Endometrial microvascular endothelial cells (primary cell): ENCODE data around the gene RCOR2. TPM values are rescaled to one million over a fixed set of nuclear protein-coding genes. Genes with fewer than 3 reads are reported as not detected.

ENCODE experiments used
- in situ Hi-C: cut with HindIII; loops from 2 replicates; pipeline ENCODE4 v1.10.0; 2017; ENCODE audit warnings: low sequenced_read_pairs, low pct_unique_long_range_greater_than_20kb; ENCODE audit errors: inconsistent ontology term
- total RNA-seq: library from RNA; depleted of rRNA; stranded (reverse); fragments of >200 nt; gene quantifications from one replicate; pipeline ENCODE4 v1.2.3, GENCODE V29; 2015; ENCODE audit errors: inconsistent ontology term

Gene RCOR2
- total RNA-seq, 1 donor from 2014 or later = not detected

DNA sequence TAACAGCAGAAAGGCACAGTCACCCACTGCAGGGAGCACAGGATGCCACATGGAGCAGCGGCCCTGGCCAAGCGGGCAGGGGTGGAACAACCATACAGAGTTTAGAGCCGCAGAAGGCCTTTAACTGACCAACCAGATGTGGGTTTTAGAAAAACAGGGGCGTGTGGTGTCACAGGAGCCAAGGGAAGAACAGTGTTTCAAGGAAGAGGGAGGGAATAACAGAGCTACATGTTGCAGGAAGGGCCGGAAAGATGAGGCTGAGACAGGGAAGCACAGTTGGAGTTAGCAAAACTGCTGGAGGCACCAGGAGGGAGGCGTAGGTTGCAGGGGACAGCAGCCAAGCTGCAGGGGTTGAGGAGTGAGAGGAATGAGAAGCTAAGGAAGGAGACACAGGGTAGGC, 14.1 kb upstream of the RCOR2 start:
- in situ Hi-C loops = no loop called here

DNA sequence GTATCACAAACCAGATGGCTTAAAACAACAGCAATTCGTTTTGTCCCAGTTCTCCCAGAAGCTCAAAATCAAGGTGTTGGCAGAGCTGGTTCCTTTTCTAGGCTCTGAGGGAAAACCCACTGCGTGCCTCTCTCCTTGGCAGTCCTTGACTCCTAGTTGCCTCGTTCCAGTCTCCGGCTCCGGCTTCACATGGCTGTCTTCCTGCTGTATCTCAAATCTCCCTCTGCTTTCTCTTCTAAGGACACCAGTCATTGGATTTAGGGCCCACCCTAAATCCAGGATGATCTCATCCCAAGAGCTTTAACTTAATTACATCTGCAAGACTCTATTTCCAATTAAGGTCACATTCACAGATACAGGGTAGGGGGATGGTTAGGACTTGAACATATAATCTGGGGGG, 12.7 kb upstream of the RCOR2 start:
- in situ Hi-C loops = no loop called here

DNA sequence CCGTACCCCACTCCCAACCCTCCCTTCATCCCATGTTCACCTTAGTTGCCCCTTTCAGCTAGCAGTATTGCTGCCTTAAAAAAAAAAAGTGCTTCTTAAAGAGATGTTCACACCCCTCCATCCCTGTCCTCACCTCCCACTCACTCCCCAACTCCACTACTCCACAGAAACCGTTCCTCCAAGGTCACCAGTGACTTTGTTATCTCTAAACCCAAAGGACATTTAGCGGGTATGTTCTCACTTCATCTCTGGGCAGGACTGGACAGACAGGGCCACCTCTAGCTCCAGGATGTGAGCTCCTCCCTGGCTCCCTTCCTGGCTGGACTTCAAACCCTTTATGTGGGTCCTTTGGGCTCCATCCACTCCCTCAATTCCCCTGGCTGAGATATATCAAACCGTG, 6.4 kb upstream of the RCOR2 start:
- in situ Hi-C loops = no loop called here

DNA sequence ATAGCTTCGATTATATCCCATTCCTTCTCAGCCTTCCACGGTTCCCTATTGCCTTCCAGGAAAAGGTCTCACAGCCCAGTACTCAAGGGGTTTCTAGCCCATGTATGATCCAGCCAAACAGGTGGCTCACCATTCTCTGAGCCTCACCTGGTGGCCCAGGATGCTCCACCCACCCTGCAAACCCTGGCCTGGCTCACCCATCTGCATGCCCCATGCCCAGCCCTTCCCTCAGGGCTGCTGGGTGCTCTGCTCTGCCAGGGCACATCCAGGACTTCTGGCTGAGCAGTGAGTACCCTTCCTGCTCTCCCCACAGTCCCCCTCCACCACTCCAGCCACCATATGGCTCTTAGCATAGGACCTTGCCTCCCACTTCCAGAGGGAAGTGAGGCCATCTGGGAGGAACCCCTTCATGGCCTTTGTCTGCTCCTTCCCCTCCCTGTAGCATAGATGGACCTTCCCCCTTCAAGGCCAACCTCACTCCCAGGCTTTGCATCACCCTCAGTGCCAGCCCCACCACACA, 5.8 kb upstream of the RCOR2 start:
- in situ Hi-C loops = no loop called here

DNA sequence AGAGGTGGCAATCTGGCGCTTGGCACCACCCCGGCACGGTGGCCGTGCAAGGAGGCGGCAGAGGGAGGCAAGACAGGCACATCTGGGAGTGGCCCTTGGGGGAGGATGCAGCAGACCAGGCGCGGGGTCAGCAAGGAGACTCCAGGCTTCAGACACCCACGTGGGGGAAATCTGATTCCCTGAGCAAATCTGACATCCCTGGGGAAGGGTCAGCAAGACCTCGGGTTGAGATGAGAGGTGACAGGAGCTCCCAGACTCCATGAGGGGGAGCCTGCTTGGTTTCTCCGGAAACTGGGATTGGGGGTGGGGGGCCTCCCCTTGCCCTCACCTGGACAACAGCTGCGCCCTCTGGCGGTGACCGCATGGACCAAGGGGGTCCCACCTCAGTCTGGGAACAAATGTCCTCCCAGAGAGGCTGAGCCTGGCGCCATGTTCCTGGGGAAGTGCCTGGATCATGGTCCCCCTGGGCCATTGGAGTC, 4.0 kb upstream of the RCOR2 start:
- in situ Hi-C loops = no loop called here

DNA sequence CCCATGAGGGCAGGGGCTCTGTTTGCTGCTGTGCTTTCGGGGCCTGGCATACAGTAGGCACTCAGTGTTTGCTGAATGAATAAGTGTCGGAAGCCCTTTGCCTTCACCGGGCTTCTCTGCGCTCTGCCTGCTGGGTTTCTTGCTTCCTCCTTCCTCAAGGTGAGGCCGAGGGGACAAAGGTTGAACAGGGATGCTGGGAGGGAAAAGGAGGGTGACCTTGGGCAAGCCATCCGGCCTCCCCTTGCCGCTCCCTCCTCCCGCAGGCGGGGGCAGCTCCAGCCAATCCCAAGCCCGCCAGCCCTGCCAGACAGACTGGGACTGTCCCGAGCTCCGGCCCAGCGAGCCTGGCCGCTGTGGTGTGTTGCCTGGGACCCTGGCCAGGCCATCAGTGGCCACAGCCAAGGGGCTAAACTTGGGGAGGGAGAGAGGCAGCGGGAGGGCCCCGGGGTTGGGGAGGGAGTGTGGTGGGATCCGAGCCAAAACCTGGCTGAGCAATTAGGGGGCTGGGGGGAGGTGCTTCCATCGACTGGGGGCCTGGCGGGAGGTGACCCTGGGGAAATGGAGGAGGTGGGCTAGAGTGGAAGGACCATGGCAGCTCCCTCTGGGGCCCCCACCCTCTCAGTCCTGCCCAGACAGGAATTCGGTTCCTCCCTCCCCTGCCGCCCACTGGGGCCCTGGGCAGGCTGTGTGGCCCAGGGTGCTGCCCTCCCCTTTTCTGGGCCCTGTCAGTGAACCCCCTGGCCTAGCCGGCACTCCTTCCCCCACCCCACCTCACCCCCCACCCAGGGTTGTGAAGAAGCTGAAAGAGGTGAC, 3.4 kb upstream of the RCOR2 start:
- in situ Hi-C loops = no loop called here

DNA sequence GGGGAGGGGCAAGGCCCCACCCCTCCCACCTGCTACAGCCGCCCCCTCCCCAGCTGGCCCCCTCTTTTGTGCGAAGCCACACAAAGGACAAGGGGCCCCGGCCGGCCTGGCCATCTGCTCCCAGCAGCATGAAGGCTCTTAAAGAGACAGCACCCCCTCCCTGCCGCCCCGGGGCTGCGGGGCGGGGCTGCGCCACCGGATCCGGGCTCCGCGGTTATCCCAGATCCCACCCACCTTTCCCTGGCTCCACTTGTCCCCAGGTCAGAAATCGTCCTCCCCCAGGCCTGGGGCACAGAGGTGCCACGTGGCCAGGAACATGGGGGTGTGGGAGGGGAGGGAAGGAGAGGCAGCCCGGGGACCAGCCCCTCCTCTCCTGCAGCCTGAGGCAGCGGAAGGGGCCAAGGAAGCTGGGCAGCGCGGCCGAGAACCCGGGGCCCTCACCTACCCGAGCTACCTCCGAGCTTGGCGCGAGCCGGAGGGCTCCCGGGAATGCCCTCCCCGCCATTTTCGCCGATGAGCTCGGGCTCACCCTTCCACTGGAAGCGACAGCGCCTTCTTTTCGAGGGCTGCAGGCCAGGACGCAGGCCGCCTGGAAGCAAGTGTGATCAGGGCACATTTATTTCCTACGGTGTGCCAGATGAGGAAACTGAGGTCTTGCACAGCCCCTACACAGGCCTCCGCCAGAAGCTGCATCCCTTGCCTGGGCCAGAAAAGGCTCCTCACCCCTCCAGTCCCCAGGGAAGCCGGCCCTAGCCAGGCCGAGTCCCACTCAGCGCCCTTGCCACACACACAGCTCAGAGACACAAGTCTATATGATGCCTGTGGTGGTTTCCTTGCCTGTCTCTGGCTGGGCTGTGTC, 2.5 kb upstream of the RCOR2 start:
- in situ Hi-C loops = no loop called here

DNA sequence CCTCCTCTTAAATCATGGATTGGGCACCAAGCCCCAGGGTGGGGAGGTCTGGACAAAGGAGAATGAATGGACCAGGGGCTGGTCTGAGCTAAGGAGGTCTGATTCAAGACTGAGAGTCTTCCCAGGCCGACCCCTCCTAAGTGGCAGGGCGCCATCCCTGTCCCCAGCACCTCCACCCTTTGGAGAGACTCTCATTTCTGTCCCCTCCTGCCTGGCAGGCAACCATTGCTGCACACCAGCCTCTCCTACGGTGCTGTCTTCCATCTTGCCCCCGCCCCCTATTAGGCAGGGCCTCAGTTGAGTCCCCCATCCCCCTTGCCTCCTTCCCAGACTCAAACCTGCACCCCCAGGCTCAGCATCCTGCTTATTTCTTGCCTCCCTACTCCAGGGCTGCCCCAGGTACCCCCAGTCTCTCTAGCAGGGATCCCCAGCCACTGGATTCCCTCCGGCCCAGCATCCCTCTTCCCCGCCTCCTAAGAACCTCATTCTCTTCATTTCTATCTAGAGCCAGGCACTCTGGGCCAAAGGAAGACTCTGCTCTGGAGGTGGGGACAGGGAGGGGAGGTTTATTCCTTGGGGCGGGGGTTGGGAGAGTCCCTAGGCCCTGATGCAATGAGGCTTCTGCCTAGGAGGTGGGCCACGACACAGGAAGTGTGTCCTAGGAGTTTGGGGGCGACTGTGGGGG, 1.7 kb upstream of the RCOR2 start:
- in situ Hi-C loops = no loop called here

DNA sequence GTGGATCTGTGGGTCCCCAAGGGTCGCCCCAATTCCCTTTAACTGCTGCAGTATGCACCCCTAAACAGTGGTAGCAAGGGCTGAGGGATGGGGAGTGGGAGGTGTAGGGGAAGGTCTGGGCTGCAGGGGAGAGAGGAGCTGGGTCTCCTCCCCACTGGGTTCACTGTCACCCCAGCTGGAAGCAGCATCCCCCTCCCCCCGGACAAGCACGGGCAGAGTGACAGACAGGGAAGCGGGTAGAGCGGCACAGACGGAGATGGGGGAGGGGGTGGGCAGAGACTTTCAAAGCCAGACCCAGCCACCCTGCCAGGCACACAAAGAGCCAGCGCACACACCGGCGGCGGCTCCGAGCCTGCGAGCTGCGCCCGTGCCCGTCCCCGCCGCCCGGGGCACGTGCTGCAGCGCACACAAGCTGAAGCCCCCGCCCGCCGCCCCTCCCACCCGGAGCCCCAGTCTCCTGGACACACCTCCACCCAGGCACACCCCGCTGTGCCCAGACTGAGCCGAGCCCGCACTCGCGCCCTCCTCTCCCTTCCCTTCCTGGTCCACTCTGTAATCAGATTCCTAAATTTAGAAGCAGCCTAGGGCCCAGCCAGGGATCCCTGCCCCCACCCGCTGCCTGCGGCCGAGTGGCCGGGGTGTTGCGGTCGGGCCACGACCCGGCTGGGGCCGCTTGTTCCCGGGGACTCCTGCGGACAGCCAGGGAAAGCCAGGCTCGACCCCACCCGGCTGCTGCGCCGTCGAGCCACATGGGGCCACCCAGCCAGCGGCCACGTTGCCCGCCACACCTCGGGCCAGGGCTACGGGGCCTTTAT, 935 bp upstream of the RCOR2 start:
- in situ Hi-C loops = no loop called here

DNA sequence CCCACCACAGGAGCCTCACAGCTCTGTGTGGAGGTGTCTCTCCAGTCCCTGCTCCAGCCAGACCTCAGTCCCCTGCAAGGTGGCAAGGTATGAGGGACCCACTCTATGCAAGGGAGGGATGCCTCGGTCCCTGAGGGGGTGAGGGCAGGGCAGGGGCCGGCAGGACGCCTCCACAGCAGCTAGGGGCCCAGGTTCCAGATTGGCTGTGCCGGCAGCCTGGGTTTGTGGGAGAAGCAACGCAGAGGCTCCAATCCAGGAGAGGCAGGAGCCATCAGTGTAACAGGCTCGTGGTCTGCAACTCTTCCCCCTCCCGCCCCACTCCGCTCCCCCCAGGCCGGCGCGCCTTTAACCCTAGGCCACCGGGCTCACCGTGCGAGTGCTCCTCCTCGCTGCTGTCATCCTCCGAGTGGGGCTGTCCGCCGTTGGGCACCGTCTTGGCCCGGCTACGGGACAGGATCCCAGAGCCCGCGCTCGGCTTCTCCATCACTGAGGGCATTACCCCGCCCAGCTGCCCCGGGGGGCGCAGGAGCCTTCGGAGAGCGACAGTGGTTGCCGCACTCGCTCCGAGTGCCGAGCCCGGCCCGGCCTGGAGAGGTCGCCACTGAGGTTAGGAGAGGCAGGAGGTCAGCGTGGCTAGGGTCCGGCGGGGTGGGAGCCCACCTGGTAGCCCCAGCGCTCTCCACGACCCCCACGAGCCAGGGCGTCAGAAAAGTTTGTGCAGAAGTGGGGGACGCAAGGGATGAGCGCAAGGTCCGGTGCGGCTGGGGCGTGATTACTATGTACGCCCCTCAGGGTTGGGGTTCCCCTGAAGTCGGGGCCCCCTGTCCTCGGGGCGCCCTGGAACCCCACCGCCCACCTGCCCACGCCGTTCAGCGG, 765 bp downstream of the RCOR2 start:
- in situ Hi-C loops = no loop called here

DNA sequence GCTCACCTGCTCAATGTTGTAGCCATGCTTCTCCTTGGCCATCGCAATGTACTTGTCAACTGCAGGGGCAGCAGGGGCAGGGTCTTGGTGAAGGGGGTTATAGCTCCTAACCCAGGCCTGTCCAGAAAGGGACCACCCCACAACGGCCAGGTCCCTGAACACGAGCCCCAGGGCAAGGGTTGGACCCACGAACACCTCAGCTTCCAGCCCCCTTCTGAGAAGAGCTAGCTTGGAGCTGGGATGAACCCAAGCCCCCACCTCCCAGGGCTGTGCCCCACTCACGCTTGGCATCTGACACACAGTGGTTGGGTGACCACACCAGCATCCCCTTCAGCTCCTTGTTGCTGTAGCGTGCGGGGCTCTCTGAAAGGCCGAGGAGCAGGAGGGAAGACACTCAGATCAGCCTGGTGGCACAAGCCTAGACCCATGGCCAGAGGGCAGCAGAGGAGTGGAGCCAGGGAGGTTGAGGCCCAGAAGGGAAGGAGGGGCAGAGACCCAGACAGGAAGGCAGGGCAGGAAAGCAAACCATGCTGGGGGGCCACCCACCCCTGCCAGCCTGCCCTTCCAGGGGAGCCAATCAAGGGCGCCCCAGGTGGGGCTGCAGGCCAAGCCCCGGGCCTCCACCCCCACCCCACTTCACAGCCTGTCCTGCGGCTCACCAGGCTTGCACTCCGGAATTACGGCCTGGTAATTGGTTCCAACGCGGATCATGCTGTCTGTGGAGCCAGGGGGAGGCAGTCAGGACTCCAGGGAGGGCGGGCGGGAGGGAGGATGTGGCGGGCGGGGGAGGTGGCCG, 1.9 kb downstream of the RCOR2 start:
- in situ Hi-C loops = no loop called here

DNA sequence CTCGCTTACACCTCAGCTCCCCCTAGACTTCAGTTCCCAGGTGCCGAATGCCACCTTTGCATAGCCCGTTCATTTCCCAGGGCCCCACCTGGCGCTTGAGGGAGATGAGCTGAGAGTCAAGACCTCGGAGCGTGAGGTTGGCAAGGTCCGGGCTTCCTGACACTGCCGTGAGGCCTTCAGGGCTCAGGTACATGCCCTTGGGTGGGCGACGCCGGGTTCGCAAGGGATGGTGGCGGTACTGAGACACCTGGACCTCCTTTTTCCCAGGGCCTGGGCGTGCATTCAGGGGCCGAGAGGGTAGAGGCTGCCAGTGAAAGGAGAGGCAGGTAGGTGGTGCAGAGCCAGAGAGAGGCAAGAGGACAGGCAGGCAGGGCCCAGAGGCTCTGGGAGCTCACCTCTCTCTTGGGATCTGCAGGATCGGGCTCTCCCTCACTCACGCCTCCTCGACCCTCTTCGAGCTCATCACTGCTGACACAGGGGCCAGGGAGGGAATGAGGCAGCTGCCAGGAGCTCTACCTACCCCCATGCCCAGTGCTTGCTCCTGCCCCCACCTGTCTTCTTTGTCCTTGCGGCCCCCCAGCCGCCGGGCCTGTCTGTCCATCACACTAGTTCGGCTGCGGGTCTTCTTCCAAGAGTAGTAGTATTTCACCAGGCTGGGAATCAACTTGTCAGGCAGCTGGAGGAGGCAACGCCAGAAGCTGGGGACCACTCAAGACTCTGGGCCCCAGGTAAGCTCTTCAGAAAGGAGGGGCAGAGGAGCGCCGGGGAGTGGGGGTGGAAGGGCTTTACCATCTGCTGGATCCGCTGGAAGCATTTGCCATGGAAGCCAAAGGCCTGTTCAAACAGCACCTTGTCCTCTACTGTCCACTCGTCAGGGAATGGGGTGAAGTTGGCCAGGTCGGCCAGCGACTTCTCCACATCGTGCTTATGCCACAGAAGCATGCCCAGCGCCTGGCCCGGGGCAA, 2.8 kb downstream of the RCOR2 start:
- in situ Hi-C loops = no loop called here

DNA sequence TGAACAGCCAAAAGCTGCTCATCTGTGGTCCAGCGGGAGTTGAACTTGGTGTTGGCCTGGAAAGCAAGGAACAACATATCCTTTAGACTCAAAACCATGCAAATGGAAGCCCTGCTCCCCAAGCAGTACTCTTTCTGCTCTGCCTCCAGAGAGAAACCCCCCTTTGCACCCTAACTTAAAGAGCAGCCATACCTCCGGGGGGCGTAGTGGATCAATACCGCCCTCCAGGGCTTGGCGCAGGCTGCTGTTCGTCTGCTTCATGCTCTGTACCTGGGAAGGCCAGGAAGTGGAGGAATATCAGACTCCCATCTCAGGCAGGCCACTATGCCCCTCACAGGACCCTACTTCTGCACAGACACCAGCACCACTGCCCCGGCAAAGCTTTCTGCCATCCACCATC, 4.3 kb downstream of the RCOR2 start:
- in situ Hi-C loops = no loop called here

DNA sequence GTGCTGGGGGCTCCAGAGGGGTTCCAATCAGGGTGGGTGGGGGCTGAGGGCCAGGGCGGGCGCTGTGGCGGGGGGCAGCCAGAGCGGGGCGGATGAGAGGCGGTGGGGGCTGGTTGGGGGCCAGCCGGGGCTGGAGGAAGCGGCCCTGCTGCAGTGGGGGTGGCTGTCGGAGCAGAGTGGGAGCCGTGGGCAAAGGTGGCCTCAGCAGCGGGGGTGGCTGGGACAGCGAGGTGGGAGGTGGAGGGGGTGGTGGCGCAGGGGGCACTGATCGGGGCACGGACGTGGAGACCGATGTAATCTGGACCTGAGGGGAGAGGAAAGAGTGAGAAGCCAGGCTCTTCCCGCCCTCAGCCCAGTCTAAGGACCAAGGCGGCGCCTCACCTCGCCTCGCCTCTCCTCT, 5.1 kb downstream of the RCOR2 start:
- in situ Hi-C loops = no loop called here

DNA sequence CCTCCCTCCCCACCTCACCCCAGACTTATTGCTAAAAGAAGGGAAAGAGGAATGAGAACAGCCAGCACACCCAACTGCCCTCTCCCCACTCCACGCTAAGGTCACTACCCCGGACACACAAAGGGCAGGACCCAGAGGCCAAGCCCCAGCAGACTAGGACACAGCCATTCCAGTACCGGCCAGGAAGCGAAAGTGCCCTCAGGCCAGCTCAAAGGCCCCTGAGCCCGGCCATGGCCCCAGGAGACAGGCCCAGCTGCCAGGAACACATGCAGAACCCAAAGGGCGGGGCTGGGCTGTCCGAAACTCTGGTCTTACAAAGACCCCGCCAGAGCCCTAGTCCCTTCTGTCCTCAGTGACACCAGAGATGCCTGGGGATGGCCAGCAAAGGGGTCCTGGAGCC, 5.5 kb downstream of the RCOR2 start:
- in situ Hi-C loops = no loop called here

DNA sequence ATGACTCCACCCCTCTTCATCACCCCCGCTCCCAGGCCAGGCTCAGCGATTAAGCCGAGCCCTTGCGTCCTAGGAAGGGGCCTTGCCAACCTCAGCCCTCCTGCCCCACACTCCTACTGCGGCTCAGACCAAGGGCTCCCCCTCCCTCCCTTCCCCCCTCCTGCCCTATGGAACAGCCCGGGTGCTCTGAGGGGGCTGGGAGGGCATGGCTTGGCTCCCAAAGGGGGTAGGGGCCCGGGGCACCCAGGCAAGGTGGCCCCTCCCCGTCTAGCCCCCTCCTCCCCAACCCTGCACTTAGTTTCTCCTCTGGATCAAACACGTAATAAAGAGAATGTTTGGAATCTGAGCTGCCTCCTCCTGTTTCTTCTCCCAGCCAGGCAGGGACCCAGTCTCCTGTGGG, 6.3 kb downstream of the RCOR2 start:
- in situ Hi-C loops = no loop called here
